K562 (cell line): ENCODE data around the gene UAP1. TPM values are rescaled to one million over a fixed set of nuclear protein-coding genes. Genes with fewer than 3 reads are reported as not detected.

Experiments
- EP400 ChIP-seq: fragments of 450-650 bp; IDR thresholded peaks from 2 replicates; pipeline ENCODE4 v1.6.1; 2017; ENCODE audit warnings: antibody characterized with exemption, mild to moderate bottlenecking, moderate library complexity
- FOXJ2 ChIP-seq: fragments of 200-800 bp; sonication (Bioruptor generic); IDR thresholded peaks from 2 replicates; pipeline ENCODE4 v1.6.1; 2016; ENCODE audit warnings: missing genetic modification characterization, missing compliant biosample characterization
- GTF2A2 ChIP-seq: IDR thresholded peaks from 2 replicates; pipeline ENCODE4 v1.6.1; 2016; ENCODE audit warnings: mild to moderate bottlenecking, missing genetic modification characterization, missing compliant biosample characterization
- HNRNPL ChIP-seq: fragments of 200-400 bp; formaldehyde crosslinking; IDR thresholded peaks from 2 replicates; pipeline ENCODE4 v1.6.1; 2017; ENCODE audit warnings: low read depth, mild to moderate bottlenecking, low read length
- KDM4B ChIP-seq, 2 experiments: fragments of 450-650 bp in 1 of 2; sonication (generic) in 1 of 2; IDR thresholded peaks; 2 replicates each; pipeline ENCODE4 v1.6.1; 2016 to 2017; ENCODE audit warnings: borderline replicate concordance in 2 of 2, antibody characterized with exemption in 1 of 2, low read depth in 1 of 2, mild to moderate bottlenecking in 1 of 2
- KLF10 ChIP-seq: fragments of 250-450 bp; sonication (Bioruptor Pico); IDR thresholded peaks from 2 replicates; pipeline ENCODE4 v1.6.1; 2021; ENCODE audit warnings: matching md5 sums
- LEF1 ChIP-seq: fragments of 450-650 bp; IDR thresholded peaks from 2 replicates; pipeline ENCODE4 v1.6.1; 2016; ENCODE audit warnings: mild to moderate bottlenecking
- MBD2 ChIP-seq: sonication (generic); IDR thresholded peaks from 2 replicates; pipeline ENCODE4 v1.6.1; 2016; ENCODE audit warnings: low read depth, borderline replicate concordance
- NR2C2 ChIP-seq, 2 experiments: fragments of 200-800 bp in 1 of 2; sonication (Bioruptor generic) in 1 of 2; sonication (generic) in 1 of 2; formaldehyde crosslinking in 1 of 2; IDR thresholded peaks; 2 replicates each; pipeline versions ENCODE4 v1.6.1 to v1.8.0; 2016 to 2022; ENCODE audit warnings: mild to moderate bottlenecking in 1 of 2, missing compliant biosample characterization in 1 of 2, missing genetic modification characterization in 1 of 2, missing genetic modification reagents in 1 of 2
- POLR2B ChIP-seq: fragments of 450-650 bp; IDR thresholded peaks from 2 replicates; pipeline ENCODE4 v1.6.1; 2018; ENCODE audit warnings: low read depth; ENCODE audit not compliant: partially characterized antibody
- PPARD ChIP-seq: fragments of 250-450 bp; sonication (Bioruptor Pico); IDR thresholded peaks from 2 replicates; pipeline ENCODE4 v1.8.0; 2022; ENCODE audit warnings: inconsistent platforms, mild to moderate bottlenecking, moderate library complexity
- RBM34 ChIP-seq: fragments of 200-400 bp; formaldehyde crosslinking; IDR thresholded peaks from 2 replicates; pipeline ENCODE4 v1.6.1; 2018; ENCODE audit warnings: low read length, borderline replicate concordance; ENCODE audit not compliant: insufficient read depth
- SLC30A9 ChIP-seq: fragments of 250-450 bp; sonication (Bioruptor Pico); IDR thresholded peaks from 2 replicates; pipeline ENCODE4 v1.8.0; 2022; ENCODE audit warnings: mild to moderate bottlenecking, moderate library complexity
- TEAD4 ChIP-seq, 2 experiments: sonication (generic) in 1 of 2; formaldehyde crosslinking in 1 of 2; IDR thresholded peaks; 2 replicates each; pipeline versions ENCODE4 v1.6.1 to v1.8.0; 2012 to 2022; ENCODE audit warnings: borderline replicate concordance in 1 of 2, inconsistent platforms in 1 of 2, low read length in 1 of 2, mild to moderate bottlenecking in 1 of 2, missing genetic modification reagents in 1 of 2
- TOE1 ChIP-seq, 2 experiments: fragments of 450-650 bp in 1 of 2; sonication (generic) in 1 of 2; formaldehyde crosslinking in 1 of 2; IDR thresholded peaks; 2 replicates each; pipeline versions ENCODE4 v1.7.1 to v1.8.0; 2016 to 2022; ENCODE audit warnings: borderline replicate concordance in 2 of 2, mild to moderate bottlenecking in 2 of 2, antibody characterized with exemption in 1 of 2, inconsistent platforms in 1 of 2, low read depth in 1 of 2, missing genetic modification reagents in 1 of 2, moderate library complexity in 1 of 2
- U2AF2 ChIP-seq: fragments of 200-400 bp; formaldehyde crosslinking; optimal IDR thresholded peaks from 2 replicates; pipeline ENCODE3; 2017; ENCODE audit warnings: low read depth, mild to moderate bottlenecking, low read length
- ZNF212 ChIP-seq: fragments of 450-650 bp; formaldehyde crosslinking; IDR thresholded peaks from 2 replicates; pipeline ENCODE4 v1.4.0; 2020; ENCODE audit warnings: mild to moderate bottlenecking
- ZNF24 ChIP-seq: fragments of 450-650 bp; IDR thresholded peaks from 2 replicates; pipeline ENCODE4 v1.6.1; 2016
- ZNF324 ChIP-seq: fragments of 250-450 bp; sonication (Bioruptor Pico); IDR thresholded peaks from 2 replicates; pipeline ENCODE4 v1.4.0; 2020; ENCODE audit warnings: mild to moderate bottlenecking
- ZNF444 ChIP-seq: fragments of 250-450 bp; sonication (Bioruptor Pico); IDR thresholded peaks from 2 replicates; pipeline ENCODE4 v1.4.0; 2020; ENCODE audit warnings: mild to moderate bottlenecking, moderate library complexity
- ZNF740 ChIP-seq, 3 experiments: fragments of 200-800 bp in 1 of 3; sonication (Bioruptor generic) in 1 of 3; sonication (generic) in 1 of 3; formaldehyde crosslinking in 1 of 3; IDR thresholded peaks; 2 replicates each; pipeline versions ENCODE4 v1.6.1 to v1.8.0; 2016 to 2022; ENCODE audit warnings: mild to moderate bottlenecking in 2 of 3, missing compliant biosample characterization in 2 of 3, missing genetic modification characterization in 2 of 3, missing genetic modification reagents in 1 of 3
- polyA plus RNA-seq, 8 experiments: library from polyadenylated mRNA; depleted of rRNA in 4 of 8; stranded (reverse) in 5 of 8; unstranded in 3 of 8; fragments of >200 nt; fragmentation: Nextera tagmentation in 2 of 8; fragmentation: Illumina TruSeq in 1 of 8; extraction: Ambion mirVana in 2 of 8; extraction: Trizol in 1 of 8; gene quantifications; 2 replicates each; pipeline versions ENCODE4 v1.2.1 to v1.2.3, GENCODE V29; 2011 to 2014; ENCODE audit warnings: inconsistent platforms in 1 of 8, missing spikeins in 1 of 8
- total RNA-seq, 7 experiments: library from RNA; depleted of rRNA in 6 of 7; stranded (reverse); fragments of >200 nt in 6 of 7; fragmentation: Illumina TruSeq in 2 of 7; extraction: Trizol in 2 of 7; gene quantifications; 2 replicates each; pipeline versions ENCODE4 v1.2.1 to v1.2.3, GENCODE V29; 2011 to 2021; ENCODE audit warnings: low replicate concordance in 1 of 7
- TF ChIP-seq, protein P1 (sequence below): fragments of 250-450 bp; sonication (Bioruptor Pico); IDR thresholded peaks from 2 replicates; pipeline ENCODE4 v1.8.0; 2021; ENCODE audit warnings: moderate library complexity, mild to moderate bottlenecking, inconsistent platforms
- TF ChIP-seq, protein P2 (sequence below): fragments of 450-650 bp; conservative IDR thresholded peaks from 2 replicates; pipeline ENCODE4 v1.6.1; 2016; ENCODE audit warnings: missing genetic modification characterization, low read depth, mild to moderate bottlenecking, control low read depth, missing compliant biosample characterization

The UAP1 gene
- total and polyA plus RNA-seq, 9 of the 15 experiments (the other 6 are each of a cell fraction or from before 2014, with no cell fraction given), result 182 to 317 (median 213) TPM

- TF ChIP-seq ZNF24, result 0 out of 2 replicates have a peak, but pooled peaks have one; percentile 15
- TF ChIP-seq NR2C2 (CRISPR knock-in tag; IDR thresholded peaks at IDR 0.05), result peak; percentile 74; the same call in 1 of the 2 replicates
- TF ChIP-seq NR2C2 (tag; IDR thresholded peaks at IDR 0.05), result no peak; the same call in 1 of the 2 replicates
- no peak for TF ChIP-seq ZNF212
- TF ChIP-seq KDM4B (IDR thresholded peaks at IDR 0.05; ENCODE audit: borderline replicate concordance in 2 of 2, low read depth in 1 of 2), result 0 out of 4 replicates have a peak, but pooled peaks of 1 of the 2 experiments have one; percentile 79
- TF ChIP-seq POLR2B, result peak; percentile 76
- TF ChIP-seq PPARD (CRISPR knock-in tag), result no peak
- TF ChIP-seq, protein P1, sequence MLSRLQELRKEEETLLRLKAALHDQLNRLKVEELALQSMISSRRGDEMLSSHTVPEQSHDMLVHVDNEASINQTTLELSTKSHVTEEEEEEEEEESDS, result no peak
- no peak for TF ChIP-seq ZNF444 (CRISPR knock-in tag)
- TF ChIP-seq, protein P2, sequence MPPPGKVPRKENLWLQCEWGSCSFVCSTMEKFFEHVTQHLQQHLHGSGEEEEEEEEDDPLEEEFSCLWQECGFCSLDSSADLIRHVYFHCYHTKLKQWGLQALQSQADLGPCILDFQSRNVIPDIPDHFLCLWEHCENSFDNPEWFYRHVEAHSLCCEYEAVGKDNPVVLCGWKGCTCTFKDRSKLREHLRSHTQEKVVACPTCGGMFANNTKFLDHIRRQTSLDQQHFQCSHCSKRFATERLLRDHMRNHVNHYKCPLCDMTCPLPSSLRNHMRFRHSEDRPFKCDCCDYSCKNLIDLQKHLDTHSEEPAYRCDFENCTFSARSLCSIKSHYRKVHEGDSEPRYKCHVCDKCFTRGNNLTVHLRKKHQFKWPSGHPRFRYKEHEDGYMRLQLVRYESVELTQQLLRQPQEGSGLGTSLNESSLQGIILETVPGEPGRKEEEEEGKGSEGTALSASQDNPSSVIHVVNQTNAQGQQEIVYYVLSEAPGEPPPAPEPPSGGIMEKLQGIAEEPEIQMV (tag), result no peak
- no peak for TF ChIP-seq FOXJ2 (tag)
- TF ChIP-seq RBM34, result 0 out of 2 replicates have a peak, but pooled peaks have one; percentile 57
- TF ChIP-seq U2AF2, result no peak
- no peak for TF ChIP-seq SLC30A9 (CRISPR knock-in tag)
- TF ChIP-seq HNRNPL, result peak; percentile 48; the same call in 1 of the 2 replicates
- TF ChIP-seq MBD2, result no peak
- 0 out of 2 replicates have a peak, but pooled peaks have one; percentile 20 for TF ChIP-seq ZNF324 (CRISPR knock-in tag)
- TF ChIP-seq LEF1, result no peak
- peak; percentile 79 for TF ChIP-seq GTF2A2 (tag)
- peak; percentile 81; the same call in 1 of the 2 replicates for TF ChIP-seq EP400
- TF ChIP-seq KLF10 (CRISPR knock-in tag), result no peak
- 0 out of 2 replicates have a peak, but pooled peaks have one; percentile 12 for TF ChIP-seq TOE1 (IDR thresholded peaks at IDR 0.05; ENCODE audit: borderline replicate concordance)
- TF ChIP-seq TOE1 (CRISPR knock-in tag; IDR thresholded peaks at IDR 0.05; ENCODE audit: borderline replicate concordance, low read depth), result no peak; the same call in 1 of the 2 replicates
- TF ChIP-seq ZNF740 (CRISPR knock-in tag; IDR thresholded peaks at IDR 0.05), result 0 out of 2 replicates have a peak, but pooled peaks have one; percentile 34
- TF ChIP-seq ZNF740 (tag; IDR thresholded peaks at IDR 0.05), result no peak
- no peak for TF ChIP-seq TEAD4 (IDR thresholded peaks at IDR 0.05; ENCODE audit: low read length)
- TF ChIP-seq TEAD4 (CRISPR knock-in tag; IDR thresholded peaks at IDR 0.05; ENCODE audit: borderline replicate concordance), result peak; percentile 96
Measured at GRCh38 chr1:162561616-162562469, at the start of gene UAP1 (continued).
